ENCODE data around the gene PUS3. TPM values are rescaled to one million over a fixed set of nuclear protein-coding genes. Genes with fewer than 3 reads are reported as not detected.

PUS3 gene
- 10 to 100 TPM; 16.1 to 23.3 TPM for total RNA-seq

GRCh38 chr11:125902927-125903710 lies at the start of gene PUS3:
Gene PUS3 (minus strand): TSS chr11:125903206. CDS start chr11:125896284, 6,922 bp downstream.
- DNase-seq = peak; percentile 90
- H3K4me1 Mint-ChIP-seq = peaks cover 21% of the 10 kb centered on the region
- peaks cover 16% of the 10 kb centered on the region for H3K36me3 Mint-ChIP-seq
- peak within 1 kb of the TSS; percentile 95 for H3K27ac Mint-ChIP-seq
- H3K4me3 Mint-ChIP-seq = peak within 1 kb of the TSS; percentile 96
- H3K27me3 Mint-ChIP-seq = peaks cover 28% of the 10 kb centered on the region
- no peaks in the 10 kb centered on the region for H3K9me3 Mint-ChIP-seq

- H3K27ac Mint-ChIP-seq = no peak overlapping the region
Measured at GRCh38 chr11:125952559-125952958, 49.6 kb upstream of the PUS3 start.

DNA sequence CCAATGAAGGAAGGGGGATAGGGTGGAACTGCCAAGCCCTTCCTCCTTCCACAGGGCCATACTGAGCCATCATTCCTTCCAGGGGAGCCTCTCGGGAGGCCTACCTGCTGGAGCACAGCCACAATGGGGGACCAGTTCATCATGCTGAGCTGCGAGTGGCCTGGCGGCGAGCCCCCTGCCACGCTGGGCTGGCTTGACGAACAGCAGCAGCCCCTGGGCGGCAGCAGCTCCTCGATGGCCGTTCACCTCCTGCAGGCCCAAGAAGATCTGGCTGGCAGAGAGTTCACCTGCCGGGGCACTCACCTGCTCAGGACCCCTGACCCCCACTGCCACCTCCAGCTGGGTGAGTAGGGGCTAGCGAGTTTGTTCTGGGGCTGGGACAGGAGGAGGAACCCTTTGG lies 48.7 kb upstream of the PUS3 start:
- no peak overlapping the region for H3K4me3 Mint-ChIP-seq
- H3K27ac Mint-ChIP-seq = no peak overlapping the region
- H3K27me3 Mint-ChIP-seq = no peaks in the 10 kb centered on the region
- H3K36me3 Mint-ChIP-seq = no peaks in the 10 kb centered on the region
- DNase-seq = no peak
- no peaks in the 10 kb centered on the region for H3K9me3 Mint-ChIP-seq
- H3K4me1 Mint-ChIP-seq = no peaks in the 10 kb centered on the region

More at GRCh38 chr11:125952559-125952958, 49.6 kb upstream of the PUS3 start:
- Mint-ChIP-seq H3K36me3 (no peaks in the 10 kb centered on the region), H3K27me3 (no peaks in the 10 kb centered on the region), H3K9me3 (no peaks in the 10 kb centered on the region), H3K4me3 (no peak overlapping the region), H3K4me1 (no peaks in the 10 kb centered on the region)
- DNase-seq = no peak

- Mint-ChIP-seq H3K4me3 (no peak overlapping the region), H3K27ac (no peak overlapping the region), H3K4me1 (no peaks in the 10 kb centered on the region), H3K36me3 (no peaks in the 10 kb centered on the region), H3K27me3 (no peaks in the 10 kb centered on the region), H3K9me3 (no peaks in the 10 kb centered on the region)
- no peak for DNase-seq
Measured at GRCh38 chr11:125950696-125951651, 48.0 kb upstream of the PUS3 start.

DNA sequence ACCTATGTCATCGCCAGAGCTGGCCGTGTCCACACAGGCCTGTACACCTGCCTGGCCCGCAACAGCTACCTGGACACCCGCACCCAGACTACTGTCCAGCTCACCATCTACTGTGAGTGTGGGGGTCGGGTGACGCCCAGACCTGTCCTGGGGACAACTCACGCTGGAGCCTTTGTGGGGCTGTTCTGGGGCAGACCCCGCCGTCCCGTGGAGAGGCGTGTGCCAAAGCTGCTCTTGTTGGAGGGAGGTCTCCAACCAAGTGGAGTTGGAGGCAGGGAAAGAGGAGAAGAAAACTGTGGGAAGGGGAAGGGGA lies 47.1 kb upstream of the PUS3 start:
- no peak overlapping the region for H3K27ac Mint-ChIP-seq
- no peak for DNase-seq
- no peak overlapping the region for H3K4me3 Mint-ChIP-seq
- no peaks in the 10 kb centered on the region for H3K27me3 Mint-ChIP-seq
- H3K9me3 Mint-ChIP-seq = no peaks in the 10 kb centered on the region
- no peaks in the 10 kb centered on the region for H3K4me1 Mint-ChIP-seq
- H3K36me3 Mint-ChIP-seq = no peaks in the 10 kb centered on the region

GRCh38 chr11:125949271-125950177 lies 46.5 kb upstream of the PUS3 start:
- Mint-ChIP-seq H3K4me3 (no peak overlapping the region), H3K27ac (no peak overlapping the region), H3K36me3 (no peaks in the 10 kb centered on the region), H3K9me3 (no peaks in the 10 kb centered on the region), H3K4me1 (no peaks in the 10 kb centered on the region), H3K27me3 (no peaks in the 10 kb centered on the region)
- no peak for DNase-seq

- Mint-ChIP-seq H3K4me3 (no peak overlapping the region), H3K36me3 (no peaks in the 10 kb centered on the region), H3K27me3 (no peaks in the 10 kb centered on the region), H3K4me1 (no peaks in the 10 kb centered on the region), H3K9me3 (no peaks in the 10 kb centered on the region), H3K27ac (no peak overlapping the region)
- no peak for DNase-seq
Measured at GRCh38 chr11:125948278-125949051, 45.5 kb upstream of the PUS3 start.

- no peak for DNase-seq
- H3K27ac Mint-ChIP-seq = no peak overlapping the region
- no peaks in the 10 kb centered on the region for H3K36me3 Mint-ChIP-seq
- H3K27me3 Mint-ChIP-seq = no peaks in the 10 kb centered on the region
- no peaks in the 10 kb centered on the region for H3K9me3 Mint-ChIP-seq
- H3K4me3 Mint-ChIP-seq = no peak overlapping the region
- no peaks in the 10 kb centered on the region for H3K4me1 Mint-ChIP-seq
Measured at GRCh38 chr11:125947419-125948277, 44.6 kb upstream of the PUS3 start.

DNA sequence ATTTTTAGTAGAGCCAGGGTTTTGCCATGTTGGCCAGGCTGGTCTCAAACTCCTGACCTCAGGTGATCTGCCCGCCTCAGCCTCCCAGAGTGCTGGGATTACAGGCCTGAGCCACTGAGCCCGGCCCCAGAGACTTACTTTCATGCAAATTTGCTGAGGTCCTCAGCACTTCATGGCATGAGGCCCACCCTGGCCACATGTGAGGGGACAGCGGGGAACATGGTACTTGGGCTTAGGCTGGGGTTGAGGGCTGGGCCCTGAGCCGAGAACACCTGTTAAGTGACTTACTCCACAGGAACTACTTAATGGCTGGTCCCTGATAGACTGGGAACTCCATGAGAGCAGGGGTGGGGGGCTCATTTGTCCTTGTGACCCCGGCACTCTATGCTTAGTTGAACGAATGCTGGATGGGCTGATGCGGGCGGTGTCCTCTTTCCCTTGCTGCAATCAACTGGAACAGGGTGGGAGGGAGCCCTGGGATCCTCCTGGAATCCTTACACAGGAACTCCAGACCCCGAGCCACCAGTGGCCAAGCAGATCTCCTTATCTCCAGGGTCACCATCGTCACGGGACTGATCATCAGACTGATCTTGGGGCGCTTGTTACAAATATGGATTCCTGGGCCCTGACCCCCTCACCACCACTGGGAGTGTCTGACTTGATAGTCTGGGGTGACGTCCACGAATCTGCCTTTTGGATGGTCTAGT lies 43.9 kb upstream of the PUS3 start:
- H3K4me1 Mint-ChIP-seq = peaks cover 4% of the 10 kb centered on the region
- H3K4me3 Mint-ChIP-seq = no peak overlapping the region
- H3K9me3 Mint-ChIP-seq = no peaks in the 10 kb centered on the region
- H3K27ac Mint-ChIP-seq = no peak overlapping the region
- DNase-seq = no peak
- no peaks in the 10 kb centered on the region for H3K27me3 Mint-ChIP-seq
- H3K36me3 Mint-ChIP-seq = no peaks in the 10 kb centered on the region

DNA sequence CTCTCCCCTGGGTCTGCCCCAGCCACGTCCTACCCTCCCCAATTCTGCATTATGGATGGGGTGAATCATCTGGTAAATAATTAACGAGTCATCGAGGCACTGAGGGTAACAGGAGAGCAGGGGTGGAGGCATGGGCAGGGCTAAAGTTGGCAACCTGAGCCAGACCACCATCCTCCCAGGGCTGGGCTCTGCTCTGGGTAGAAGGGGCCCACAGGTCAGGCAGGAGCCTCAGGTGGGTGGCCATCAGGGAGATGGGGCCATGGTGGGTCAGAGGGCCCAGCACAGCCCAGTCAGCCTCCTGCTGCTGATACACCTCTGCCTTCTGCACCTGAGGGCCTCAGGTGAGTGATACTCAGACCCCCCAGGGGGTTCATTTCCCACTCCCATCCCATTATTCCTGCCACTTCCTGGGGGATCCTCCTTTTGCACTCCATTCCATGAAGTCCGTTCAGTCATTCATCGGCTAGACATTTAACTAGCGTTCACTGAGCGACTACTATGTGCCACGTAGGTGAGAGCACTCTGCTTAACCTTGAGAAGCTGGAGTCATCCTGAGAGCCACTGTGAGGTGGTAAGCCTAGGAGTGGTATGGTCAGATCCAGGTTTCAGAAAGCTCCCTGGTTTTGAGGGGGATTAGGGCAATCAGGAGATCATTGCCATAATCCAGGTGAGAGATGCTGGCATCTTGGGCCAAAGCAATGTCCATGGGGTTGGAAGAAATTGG lies 43.0 kb upstream of the PUS3 start, which contains the start of gene VSIG10L2:
VSIG10L2 (plus strand) TSS at position 248 of the 724 bp plus-strand sequence; CDS start at position 260, 12 bp downstream.
- Mint-ChIP-seq H3K4me3 (no peak within 1 kb of the TSS), H3K9me3 (no peaks in the 10 kb centered on the region), H3K27ac (no peak within 1 kb of the TSS), H3K4me1 (peaks cover 4% of the 10 kb centered on the region), H3K27me3 (no peaks in the 10 kb centered on the region), H3K36me3 (no peaks in the 10 kb centered on the region)
- no peak for DNase-seq

DNA sequence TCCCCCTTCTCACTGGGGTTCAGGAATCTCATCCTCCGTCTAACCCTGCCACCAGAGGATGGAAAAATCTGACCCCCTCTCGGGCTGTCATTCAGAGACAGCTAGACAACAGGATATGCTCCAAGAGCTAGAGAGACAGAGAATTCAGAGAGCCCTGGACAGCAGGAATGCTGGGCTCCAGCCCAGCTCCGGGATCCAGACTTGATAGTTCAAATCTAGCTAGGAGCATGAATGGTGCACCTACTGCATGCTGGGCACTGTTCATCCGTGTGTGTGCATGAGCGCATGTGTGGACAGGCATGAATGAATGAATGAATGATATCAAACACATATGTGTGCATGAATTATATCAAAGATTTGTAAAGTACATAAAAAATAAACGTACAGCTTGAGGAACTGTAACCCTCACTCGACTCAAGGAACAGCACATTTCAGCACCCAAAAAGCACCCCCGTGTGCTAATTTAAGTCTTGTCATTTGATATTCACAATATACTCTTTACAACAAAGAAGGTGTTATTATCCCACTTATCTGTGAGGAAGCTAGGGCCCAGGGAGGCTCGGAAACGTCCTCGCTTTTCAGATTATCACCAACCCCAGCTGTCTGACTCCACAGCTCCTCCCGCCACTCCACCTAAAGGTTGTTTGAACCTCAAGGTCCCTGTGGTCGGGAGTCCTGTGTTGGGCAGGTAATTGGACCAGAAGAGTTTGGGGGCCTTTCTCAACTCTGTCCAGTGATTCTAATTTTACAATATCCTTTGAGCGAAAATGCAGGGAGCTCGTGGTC lies 42.2 kb upstream of the PUS3 start:
- DNase-seq = no peak
- H3K27me3 Mint-ChIP-seq = no peaks in the 10 kb centered on the region

More for the DNA sequence above, 42.2 kb upstream of the PUS3 start:
- H3K9me3 Mint-ChIP-seq = no peaks in the 10 kb centered on the region
- H3K27ac Mint-ChIP-seq = no peak overlapping the region
- H3K36me3 Mint-ChIP-seq = no peaks in the 10 kb centered on the region
- H3K4me1 Mint-ChIP-seq = peaks cover 4% of the 10 kb centered on the region
- H3K4me3 Mint-ChIP-seq = no peak overlapping the region
